Mesenchymal stem cell (in vitro differentiated cells and primary cell): ENCODE measurements around the gene EOLA1.

Experiments used
- DNase-seq: peaks from one replicate; pipeline ENCODE4 v3.0.0-alpha.2; 2013
- H2AFZ ChIP-seq: one replicate; pipeline ENCODE4 v1.6.1; 2013; ENCODE audit warnings: low read depth, mild to moderate bottlenecking, control low read depth, inconsistent platforms, low read length, moderate library complexity
- H2AK5ac ChIP-seq: 2 replicates; pipeline ENCODE4 v1.6.1; 2013; ENCODE audit warnings: low read length, moderate library complexity, mild to moderate bottlenecking, inconsistent platforms; ENCODE audit not compliant: severe bottlenecking
- H2BK120ac ChIP-seq: one replicate; pipeline ENCODE4 v1.6.1; 2013; ENCODE audit warnings: low read depth, mild to moderate bottlenecking, inconsistent platforms, low read length, moderate library complexity
- H2BK12ac ChIP-seq, 2 experiments: one replicate each; pipeline ENCODE4 v1.6.1; 2013; ENCODE audit warnings: inconsistent platforms in 2 of 2, low read length in 2 of 2, mild to moderate bottlenecking in 2 of 2, moderate library complexity in 2 of 2, control low read depth in 1 of 2
- H2BK15ac ChIP-seq: one replicate; pipeline ENCODE4 v1.6.1; 2013; ENCODE audit warnings: mild to moderate bottlenecking, low read depth, inconsistent platforms; ENCODE audit not compliant: poor library complexity, severe bottlenecking
- H2BK5ac ChIP-seq: 2 replicates; pipeline ENCODE4 v1.6.1; 2013; ENCODE audit warnings: low read depth, mild to moderate bottlenecking, low read length, control low read depth, inconsistent platforms; ENCODE audit not compliant: poor library complexity, severe bottlenecking
- H3K14ac ChIP-seq, 2 experiments: one replicate each; pipeline ENCODE4 v1.6.1; 2013; ENCODE audit warnings: inconsistent platforms in 2 of 2, low read length in 2 of 2, control low read depth in 1 of 2, mild to moderate bottlenecking in 1 of 2, moderate library complexity in 1 of 2
- H3K18ac ChIP-seq, 2 experiments: one replicate each; pipeline ENCODE4 v1.6.1; 2013; ENCODE audit warnings: inconsistent platforms in 2 of 2, low read length in 2 of 2, control low read depth in 1 of 2, low read depth in 1 of 2, mild to moderate bottlenecking in 1 of 2
- H3K23ac ChIP-seq, 2 experiments: one replicate each; pipeline ENCODE4 v1.6.1; 2013; ENCODE audit warnings: inconsistent platforms in 2 of 2, low read length in 2 of 2, mild to moderate bottlenecking in 2 of 2, moderate library complexity in 2 of 2, control low read depth in 1 of 2
- H3K27ac ChIP-seq: 2 replicates; pipeline ENCODE4 v1.5.1; 2013; ENCODE audit warnings: mild to moderate bottlenecking, moderate library complexity, low read length, control low read depth, inconsistent platforms; ENCODE audit not compliant: poor library complexity, severe bottlenecking
- H3K27me3 ChIP-seq, 2 experiments: 2 replicates each; pipeline versions ENCODE4 v1.6.1 to v1.7.0; 2013; ENCODE audit warnings: low read length in 2 of 2, mild to moderate bottlenecking in 2 of 2, moderate library complexity in 2 of 2, control low read depth in 1 of 2, inconsistent platforms in 1 of 2; ENCODE audit not compliant: control insufficient read depth in 1 of 2, insufficient read depth in 1 of 2
- H3K36me3 ChIP-seq, 2 experiments: 2 replicates each; pipeline versions ENCODE4 v1.6.1 to v1.7.0; 2013; ENCODE audit warnings: low read length in 2 of 2, control low read depth in 1 of 2, inconsistent platforms in 1 of 2, low read depth in 1 of 2, mild to moderate bottlenecking in 1 of 2; ENCODE audit not compliant: insufficient read depth in 2 of 2, control insufficient read depth in 1 of 2
- H3K4ac ChIP-seq, 2 experiments: one replicate each; pipeline ENCODE4 v1.6.1; 2013; ENCODE audit warnings: inconsistent platforms in 2 of 2, low read length in 2 of 2, mild to moderate bottlenecking in 2 of 2, moderate library complexity in 2 of 2, control low read depth in 1 of 2, low read depth in 1 of 2
- H3K4me1 ChIP-seq: 2 replicates; pipeline ENCODE4 v1.6.1; 2013; ENCODE audit warnings: low read depth, low read length, control low read depth; ENCODE audit not compliant: control insufficient read depth, insufficient read depth
- H3K4me2 ChIP-seq: 2 replicates; pipeline ENCODE4 v1.6.1; 2013; ENCODE audit warnings: low read length, mild to moderate bottlenecking, inconsistent platforms; ENCODE audit not compliant: poor library complexity, severe bottlenecking
- H3K4me3 ChIP-seq, 2 experiments: 2 replicates each; pipeline versions ENCODE4 v1.5.1 to v1.7.0; 2013; ENCODE audit warnings: low read length in 2 of 2, mild to moderate bottlenecking in 2 of 2, control low read depth in 1 of 2, low read depth in 1 of 2; ENCODE audit not compliant: insufficient read depth in 1 of 2
- H3K79me1 ChIP-seq: replicated peaks from 2 replicates; pipeline ENCODE4 v1.6.1; 2013; ENCODE audit warnings: mild to moderate bottlenecking, control low read depth, low read length, inconsistent platforms; ENCODE audit not compliant: poor library complexity, severe bottlenecking
- H3K9ac ChIP-seq: 2 replicates; pipeline ENCODE4 v1.7.0; 2013; ENCODE audit warnings: mild to moderate bottlenecking, low read length, moderate library complexity
- H3K9me3 ChIP-seq: 2 replicates; pipeline ENCODE4 v1.7.0; 2013; ENCODE audit warnings: mild to moderate bottlenecking, low read length; ENCODE audit not compliant: control insufficient read depth
- H4K8ac ChIP-seq: one replicate; pipeline ENCODE4 v1.6.1; 2013; ENCODE audit warnings: inconsistent platforms, mild to moderate bottlenecking, low read length, moderate library complexity
- H4K91ac ChIP-seq: one replicate; pipeline ENCODE4 v1.6.1; 2013; ENCODE audit warnings: mild to moderate bottlenecking, low read length, inconsistent platforms
- whole genome bisulfite sequencing: methylation state at CpG from one replicate; pipeline ENCODE4 v1.1.7; 2013; ENCODE audit warnings: mixed read lengths; 5-methylcytosine and 5-hydroxymethylcytosine counted together

The EOLA1 gene

GRCh38 chrX:149513825-149514428, 26.9 kb upstream of the EOLA1 start:
- no peak overlapping the region for H3K27ac ChIP-seq
- H3K18ac ChIP-seq, result no peak overlapping the region
- H2BK120ac ChIP-seq, result no peak overlapping the region
- no peak overlapping the region for H2BK12ac ChIP-seq
- H3K14ac ChIP-seq, result no peak overlapping the region
- H2AK5ac ChIP-seq, result no peak overlapping the region
- H4K91ac ChIP-seq, result no peak overlapping the region
- H2AFZ ChIP-seq, result no peak overlapping the region
- H2BK5ac ChIP-seq, result no peak overlapping the region
- no peak overlapping the region for H3K23ac ChIP-seq
- H2BK15ac ChIP-seq, result no peak overlapping the region
- no peaks in the 10 kb centered on the region for H3K79me1 ChIP-seq
- no peaks in the 10 kb centered on the region for H3K9me3 ChIP-seq
- H3K36me3 ChIP-seq, result no peaks in the 10 kb centered on the region
- DNase-seq, result no peak
- H3K27me3 ChIP-seq, result peaks cover 0 to 40% of the 10 kb centered on the region in 2 experiments
- no peak overlapping the region for H4K8ac ChIP-seq
- peaks cover 1% of the 10 kb centered on the region for H3K4me1 ChIP-seq
- WGBS, result 98% methylated on average over 6 of the region's 9 CpGs
- no peak overlapping the region for H3K4ac ChIP-seq
- H3K4me2 ChIP-seq, result no peak overlapping the region
- H3K9ac ChIP-seq, result no peak overlapping the region
- peak overlapping the region in 1 of 2 experiments; percentile 40 for H3K4me3 ChIP-seq

DNA sequence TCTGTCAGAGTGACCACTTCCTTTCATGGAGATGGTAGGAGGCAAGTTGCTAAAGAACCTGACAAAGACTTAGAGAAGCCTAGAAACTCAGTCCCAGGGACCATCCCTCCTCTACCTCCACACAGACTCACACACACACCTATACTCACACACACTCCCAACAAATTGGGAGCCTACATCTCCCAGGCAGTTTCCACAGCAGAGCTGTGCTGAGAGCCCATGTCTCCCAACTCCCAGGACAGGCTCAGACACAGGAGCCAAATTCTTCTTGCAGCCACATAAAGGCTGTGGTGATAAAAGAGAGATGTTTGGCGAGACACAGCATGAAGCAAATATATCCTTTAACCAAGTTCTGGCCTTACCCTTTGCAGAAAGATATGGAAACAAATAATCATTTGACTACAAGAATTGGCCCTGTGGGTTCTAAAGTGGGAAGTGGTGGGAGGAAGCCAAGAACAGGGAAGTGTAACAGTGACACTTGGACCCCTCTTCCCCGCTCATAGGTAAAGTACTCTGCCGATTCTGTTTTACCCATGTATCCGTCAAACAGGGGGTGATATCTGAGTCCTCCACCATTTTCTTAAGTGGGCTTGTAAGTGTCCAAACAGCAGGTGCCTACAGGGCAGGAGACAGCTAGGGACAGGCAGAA, 24.7 kb upstream of the EOLA1 start:
- H3K23ac ChIP-seq, result no peak overlapping the region
- H2BK12ac ChIP-seq, result no peak overlapping the region
- no peak overlapping the region for H2BK15ac ChIP-seq
- no peak overlapping the region for H4K91ac ChIP-seq
- H2BK5ac ChIP-seq, result no peak overlapping the region
- H3K18ac ChIP-seq, result no peak overlapping the region
- H4K8ac ChIP-seq, result no peak overlapping the region
- H3K36me3 ChIP-seq, result no peaks in the 10 kb centered on the region
- H3K27me3 ChIP-seq, result peaks cover 0 to 24% of the 10 kb centered on the region in 2 experiments
- no peak overlapping the region for H3K4me2 ChIP-seq
- no peak overlapping the region for H3K4me3 ChIP-seq
- H3K9ac ChIP-seq, result no peak overlapping the region
- no peak overlapping the region for H3K27ac ChIP-seq
- H2BK120ac ChIP-seq, result no peak overlapping the region
- H2AFZ ChIP-seq, result no peak overlapping the region
- no peak overlapping the region for H2AK5ac ChIP-seq
- H3K4me1 ChIP-seq, result no peaks in the 10 kb centered on the region
- H3K4ac ChIP-seq, result no peak overlapping the region
- no peaks in the 10 kb centered on the region for H3K79me1 ChIP-seq
- H3K14ac ChIP-seq, result no peak overlapping the region
- no peaks in the 10 kb centered on the region for H3K9me3 ChIP-seq
- WGBS, result 95% methylated on average over 2 of the region's 4 CpGs
- DNase-seq, result no peak

GRCh38 chrX:149516604-149517003, 24.2 kb upstream of the EOLA1 start:
- H4K8ac ChIP-seq, result no peak overlapping the region
- no peak for DNase-seq
- H3K4ac ChIP-seq, result no peak overlapping the region
- no peak overlapping the region for H3K18ac ChIP-seq
- no peak overlapping the region for H3K4me3 ChIP-seq
- H3K36me3 ChIP-seq, result no peaks in the 10 kb centered on the region
- no peak overlapping the region for H2BK5ac ChIP-seq
- H3K14ac ChIP-seq, result no peak overlapping the region
- no peak overlapping the region for H2BK15ac ChIP-seq
- H2AK5ac ChIP-seq, result no peak overlapping the region
- no peak overlapping the region for H2AFZ ChIP-seq
- WGBS, result no CpG with 5 or more reads among the region's 2 CpGs
- no peaks in the 10 kb centered on the region for H3K9me3 ChIP-seq
- no peak overlapping the region for H3K4me2 ChIP-seq
- no peak overlapping the region for H3K9ac ChIP-seq
- no peaks in the 10 kb centered on the region for H3K4me1 ChIP-seq
- H3K79me1 ChIP-seq, result no peaks in the 10 kb centered on the region
- H3K27ac ChIP-seq, result no peak overlapping the region
- no peak overlapping the region for H4K91ac ChIP-seq
- no peak overlapping the region for H2BK12ac ChIP-seq
- H3K27me3 ChIP-seq, result peaks cover 0 to 26% of the 10 kb centered on the region in 2 experiments
- no peak overlapping the region for H3K23ac ChIP-seq
- no peak overlapping the region for H2BK120ac ChIP-seq

DNA sequence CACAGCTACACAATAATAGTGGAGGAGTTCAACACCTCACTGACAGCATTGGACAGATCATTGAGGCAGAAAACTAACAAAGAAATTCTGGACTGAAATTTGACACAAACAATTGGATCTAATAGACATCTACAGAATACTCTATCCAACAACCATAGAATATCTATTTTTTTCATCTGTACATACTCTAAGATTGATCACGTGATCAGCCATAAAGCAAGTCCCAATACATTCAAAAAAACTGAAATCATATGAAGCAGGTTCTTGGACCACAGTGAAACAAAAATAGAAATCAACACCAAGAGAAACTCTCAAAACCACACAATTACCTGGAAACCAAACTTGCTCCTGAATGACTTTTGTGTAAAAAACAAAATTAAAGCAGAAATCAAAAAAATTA, 23.5 kb upstream of the EOLA1 start:
- H2BK12ac ChIP-seq, result no peak overlapping the region
- H3K27me3 ChIP-seq, result peaks cover 4 to 29% of the 10 kb centered on the region in 2 experiments
- no peak overlapping the region for H2BK120ac ChIP-seq
- H2BK15ac ChIP-seq, result no peak overlapping the region
- no peak overlapping the region for H4K8ac ChIP-seq
- H2AFZ ChIP-seq, result no peak overlapping the region
- H3K4me2 ChIP-seq, result no peak overlapping the region
- no peaks in the 10 kb centered on the region for H3K4me1 ChIP-seq
- no peak overlapping the region for H2AK5ac ChIP-seq
- H3K14ac ChIP-seq, result no peak overlapping the region
- no peak overlapping the region for H3K4ac ChIP-seq
- no peak overlapping the region for H3K18ac ChIP-seq
- H3K79me1 ChIP-seq, result no peaks in the 10 kb centered on the region
- H4K91ac ChIP-seq, result no peak overlapping the region
- no peak overlapping the region for H3K27ac ChIP-seq
- no peak overlapping the region for H3K9ac ChIP-seq
- no peak for DNase-seq
- H3K4me3 ChIP-seq, result no peak overlapping the region
- no peak overlapping the region for H2BK5ac ChIP-seq
- WGBS, result 80% methylated on average over 1 of the region's 1 CpG
- H3K36me3 ChIP-seq, result no peaks in the 10 kb centered on the region
- no peak overlapping the region for H3K23ac ChIP-seq
- H3K9me3 ChIP-seq, result no peaks in the 10 kb centered on the region
